Upper lobe of left lung (tissue), 6 donors: Measurements from ENCODE around the gene MARVELD1. TPM values are rescaled to one million over a fixed set of nuclear protein-coding genes. Genes with fewer than 3 reads are reported as not detected.

Source experiments
- ATAC-seq, 2 donors: fragments of 200-7000 bp; cut with Tn5 transposase; one replicate each; pipeline ENCODE4 v1.9.1; 2022; ENCODE audit warnings: mild to moderate bottlenecking in 2 of 2, moderate library complexity in 2 of 2; ENCODE audit not compliant: low FRiP score in 2 of 2
- DNase-seq, 2 donors: peaks; one replicate each; pipeline ENCODE4 v3.0.0-alpha.2; 2019 to 2020
- H3K27ac ChIP-seq, 4 donors: fragments of 200-600 bp; sonication (generic); one replicate each; pipeline ENCODE4 v1.5.1; 2016 to 2019
- H3K27me3 ChIP-seq, 4 donors: fragments of 200-600 bp; sonication (generic); one replicate each; pipeline ENCODE4 v1.5.1; 2017 to 2019
- H3K36me3 ChIP-seq, 4 donors: fragments of 200-600 bp; sonication (generic); one replicate each; pipeline ENCODE4 v1.5.1; 2016 to 2019
- H3K4me1 ChIP-seq, 4 donors: fragments of 200-600 bp; sonication (generic); one replicate each; pipeline ENCODE4 v1.5.1; 2018 to 2019
- H3K4me3 ChIP-seq, 4 donors: fragments of 200-600 bp; sonication (generic); one replicate each; pipeline ENCODE4 v1.5.1; 2017 to 2019; ENCODE audit warnings: mild to moderate bottlenecking in 2 of 4, moderate library complexity in 1 of 4
- H3K9me3 ChIP-seq, 4 donors: fragments of 200-600 bp; sonication (generic); one replicate each; pipeline ENCODE4 v1.5.1; 2018 to 2019
- EP300 ChIP-seq, 4 donors: sonication (generic); formaldehyde crosslinking; IDR thresholded peaks; one replicate each; pipeline ENCODE4 v1.5.1; 2017; ENCODE audit warnings: antibody characterized with exemption in 4 of 4, control low read depth in 2 of 4
- POLR2A ChIP-seq, 4 donors: fragments of 450-650 bp; IDR thresholded peaks; one replicate each; pipeline ENCODE4 v1.5.1; 2016 to 2017; ENCODE audit warnings: antibody characterized with exemption in 4 of 4, mild to moderate bottlenecking in 2 of 4
- POLR2AphosphoS5 ChIP-seq, 2 donors: sonication (generic); formaldehyde crosslinking; IDR thresholded peaks; one replicate each; pipeline ENCODE4 v1.5.1; 2017; ENCODE audit warnings: antibody characterized with exemption in 2 of 2
- WGBS, 2 donors: methylation state at CpG; one replicate each; pipeline ENCODE4 v1.1.5; 2017 to 2018; 5-methylcytosine and 5-hydroxymethylcytosine counted together
- total RNA-seq, 6 donors: library from RNA; depleted of rRNA in 4 of 6; stranded (reverse); fragments of >200 nt in 4 of 6; gene quantifications; one replicate each; pipeline versions ENCODE4 v1.1.0 to v1.2.1, GENCODE V29; 2016 to 2021
- TF ChIP-seq, protein P1 (sequence below), 6 experiments: fragments of 450-650 bp in 4 of 6; fragments of 200-600 bp in 2 of 6; sonication (generic) in 2 of 6; IDR thresholded peaks; one replicate each; pipeline ENCODE4 v1.5.1; 2016 to 2019; ENCODE audit warnings: antibody characterized with exemption in 6 of 6
- donor health status: DM: no; HTN: no; CAD: no; lungs with moderate emphysema.
- donor health status: DM: no; HTN: yes; CAD: no; lungs with severe emphysema.

The MARVELD1 gene
- total RNA-seq = 10 to 100 TPM; 18.2 to 62.7 (median 31.8) TPM

DNA sequence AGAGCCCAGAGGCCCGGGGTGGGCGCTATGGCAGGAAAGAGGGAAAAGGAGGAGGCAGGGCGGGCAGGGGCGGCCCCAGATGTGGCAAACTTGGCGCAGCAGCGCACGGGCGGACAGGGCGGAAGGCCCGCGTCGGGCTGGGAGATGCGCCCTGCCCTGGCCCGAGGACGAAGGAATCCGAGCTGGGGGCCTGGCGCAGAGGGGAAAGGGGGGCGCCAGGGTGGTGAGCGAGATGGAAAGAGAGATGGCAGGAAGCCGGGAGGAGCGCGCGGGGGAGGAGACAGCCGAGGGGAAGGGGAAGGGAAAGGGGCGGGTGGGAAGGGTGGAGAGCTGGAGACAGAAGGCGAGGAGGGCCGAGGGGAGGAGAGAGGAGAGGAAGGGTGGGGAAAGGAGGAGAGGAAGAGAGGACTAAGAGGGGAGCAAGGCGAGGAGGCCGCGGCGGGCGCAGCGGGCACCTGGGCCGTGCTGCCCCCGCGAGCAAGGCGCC lies at the start of gene MARVELD1:
Gene MARVELD1, plus strand, starts transcription at position 392 of the 487 bp plus-strand sequence. CDS start 147 bp downstream, outside the sequence.
- Histone ChIP-seq H3K9me3 (no peaks in the 10 kb centered on the region), H3K36me3 (peaks cover 0 to 10% (median 4%) of the 10 kb centered on the region in 4 donors), H3K4me3 (peak within 1 kb of the TSS; percentile 42 to 72 (median 60)), H3K27me3 (no peaks in the 10 kb centered on the region), H3K4me1 (peaks cover 52 to 55% (median 54%) of the 10 kb centered on the region in 4 donors), H3K27ac (peak within 1 kb of the TSS; percentile 90 to 97 (median 94))
- ATAC-seq (peak in 1 of 2 donors; percentile 42), DNase-seq (peak; percentile 42 to 88)
- peak in 1 of 2 donors; percentile 10 for TF ChIP-seq POLR2AphosphoS5 (IDR thresholded peaks at IDR 0.05)
- TF ChIP-seq EP300 (IDR thresholded peaks at IDR 0.05) = no peak
- 2 to 9% methylated on average over 31 to 35 of the region's 37 CpGs for WGBS, 2 donors

- ATAC-seq = no peak
- whole genome bisulfite sequencing, 2 donors = 80 to 84% methylated on average over 1 of the region's 1 CpG
Observed at GRCh38 chr10:97664282-97664850, 49.2 kb upstream of the MARVELD1 start.

DNA sequence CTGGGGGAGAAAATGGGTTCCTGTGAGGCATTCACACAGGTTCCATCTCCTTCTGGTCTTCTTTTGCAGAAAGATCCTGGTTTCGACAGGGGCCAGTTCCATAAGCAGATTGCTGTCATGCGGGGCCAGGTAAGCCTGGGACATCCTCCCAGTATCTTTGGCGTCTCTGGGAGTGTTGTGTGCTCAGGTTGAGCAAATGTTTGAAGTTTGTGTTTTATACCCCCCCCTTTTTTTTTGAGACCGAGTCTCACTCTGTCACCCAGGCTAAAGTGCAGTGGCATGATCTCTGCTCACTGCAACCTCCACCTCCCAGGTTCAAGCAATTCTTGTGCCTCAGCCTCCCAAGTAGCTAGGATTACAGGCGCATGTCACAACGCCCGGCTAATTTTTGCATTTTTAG lies 46.5 kb upstream of the MARVELD1 start:
- WGBS, 2 donors = 88 to 93% methylated on average over 7 of the region's 7 CpGs
- no peak for ATAC-seq
- Histone ChIP-seq H3K27ac (no peak overlapping the region), H3K9me3 (no peaks in the 10 kb centered on the region), H3K36me3 (peaks cover 7 to 80% (median 47%) of the 10 kb centered on the region in 4 donors), H3K4me1 (no peaks in the 10 kb centered on the region), H3K4me3 (no peak overlapping the region), H3K27me3 (no peaks in the 10 kb centered on the region)
- DNase-seq = no peak
- TF ChIP-seq EP300 (IDR thresholded peaks at IDR 0.05) (no peak), POLR2A (IDR thresholded peaks at IDR 0.05) (no peak), POLR2AphosphoS5 (IDR thresholded peaks at IDR 0.05) (no peak)
- TF ChIP-seq, protein P1, sequence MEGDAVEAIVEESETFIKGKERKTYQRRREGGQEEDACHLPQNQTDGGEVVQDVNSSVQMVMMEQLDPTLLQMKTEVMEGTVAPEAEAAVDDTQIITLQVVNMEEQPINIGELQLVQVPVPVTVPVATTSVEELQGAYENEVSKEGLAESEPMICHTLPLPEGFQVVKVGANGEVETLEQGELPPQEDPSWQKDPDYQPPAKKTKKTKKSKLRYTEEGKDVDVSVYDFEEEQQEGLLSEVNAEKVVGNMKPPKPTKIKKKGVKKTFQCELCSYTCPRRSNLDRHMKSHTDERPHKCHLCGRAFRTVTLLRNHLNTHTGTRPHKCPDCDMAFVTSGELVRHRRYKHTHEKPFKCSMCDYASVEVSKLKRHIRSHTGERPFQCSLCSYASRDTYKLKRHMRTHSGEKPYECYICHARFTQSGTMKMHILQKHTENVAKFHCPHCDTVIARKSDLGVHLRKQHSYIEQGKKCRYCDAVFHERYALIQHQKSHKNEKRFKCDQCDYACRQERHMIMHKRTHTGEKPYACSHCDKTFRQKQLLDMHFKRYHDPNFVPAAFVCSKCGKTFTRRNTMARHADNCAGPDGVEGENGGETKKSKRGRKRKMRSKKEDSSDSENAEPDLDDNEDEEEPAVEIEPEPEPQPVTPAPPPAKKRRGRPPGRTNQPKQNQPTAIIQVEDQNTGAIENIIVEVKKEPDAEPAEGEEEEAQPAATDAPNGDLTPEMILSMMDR (IDR thresholded peaks at IDR 0.05) = no peak

More at GRCh38 chr10:97664282-97664850, 49.2 kb upstream of the MARVELD1 start:
- DNase-seq = no peak
- H3K27me3 ChIP-seq = no peaks in the 10 kb centered on the region
- peaks cover 7 to 67% (median 36%) of the 10 kb centered on the region in 4 donors for H3K36me3 ChIP-seq
- H3K9me3 ChIP-seq = no peaks in the 10 kb centered on the region
- TF ChIP-seq, protein P1 (IDR thresholded peaks at IDR 0.05) = no peak
- TF ChIP-seq POLR2A (IDR thresholded peaks at IDR 0.05) = no peak
- TF ChIP-seq POLR2AphosphoS5 (IDR thresholded peaks at IDR 0.05) = no peak
- no peak for TF ChIP-seq EP300 (IDR thresholded peaks at IDR 0.05)
- no peak overlapping the region for H3K27ac ChIP-seq
- no peaks in the 10 kb centered on the region for H3K4me1 ChIP-seq
- H3K4me3 ChIP-seq = no peak overlapping the region

GRCh38 chr10:97667463-97667862 lies 46.1 kb upstream of the MARVELD1 start:
- no peaks in the 10 kb centered on the region for H3K4me1 ChIP-seq
- TF ChIP-seq, protein P1 (IDR thresholded peaks at IDR 0.05) = no peak
- no peak for TF ChIP-seq POLR2A (IDR thresholded peaks at IDR 0.05)
- TF ChIP-seq POLR2AphosphoS5 (IDR thresholded peaks at IDR 0.05) = no peak
- TF ChIP-seq EP300 (IDR thresholded peaks at IDR 0.05) = no peak
- peak in 1 of 2 donors; percentile 30 for DNase-seq
- H3K27me3 ChIP-seq = no peaks in the 10 kb centered on the region
- H3K9me3 ChIP-seq = no peaks in the 10 kb centered on the region
- ATAC-seq = no peak
- 81 to 84% methylated on average over 6 of the region's 6 CpGs for WGBS, 2 donors
- H3K36me3 ChIP-seq = peaks cover 7 to 80% (median 45%) of the 10 kb centered on the region in 4 donors
- H3K27ac ChIP-seq = no peak overlapping the region
- no peak overlapping the region for H3K4me3 ChIP-seq

- DNase-seq = no peak
- 61 to 82% methylated on average over 1 of the region's 1 CpG for WGBS, 2 donors
- H3K9me3 ChIP-seq = no peaks in the 10 kb centered on the region
- no peak overlapping the region for H3K4me3 ChIP-seq
- H3K36me3 ChIP-seq = peaks cover 8 to 78% (median 52%) of the 10 kb centered on the region in 4 donors
- H3K27ac ChIP-seq = no peak overlapping the region
- no peaks in the 10 kb centered on the region for H3K27me3 ChIP-seq
- no peak for TF ChIP-seq EP300 (IDR thresholded peaks at IDR 0.05)
- TF ChIP-seq, protein P1 (IDR thresholded peaks at IDR 0.05) = no peak
- no peak for TF ChIP-seq POLR2AphosphoS5 (IDR thresholded peaks at IDR 0.05)
- TF ChIP-seq POLR2A (IDR thresholded peaks at IDR 0.05) = no peak
- ATAC-seq = no peak
- H3K4me1 ChIP-seq = no peaks in the 10 kb centered on the region
Observed at GRCh38 chr10:97669571-97669970, 44.0 kb upstream of the MARVELD1 start.
